Ureter (tissue), 1 donor: ENCODE measurements around the gene VASN. TPM values are rescaled to one million over a fixed set of nuclear protein-coding genes. Genes with fewer than 3 reads are reported as not detected.

Experiments
- DNase-seq: peaks from one replicate; pipeline ENCODE4 v3.0.0-alpha.2; 2020; ENCODE audit warnings: low spot score
- total RNA-seq: library from RNA; stranded (reverse); gene quantifications from one replicate; pipeline ENCODE4 v1.2.4, GENCODE V29; 2023
- donor health status: DM: yes; HTN: yes; CAD: no.

The VASN gene
- total RNA-seq, 1 donor from 2014 or later, result 13.4 TPM

DNA sequence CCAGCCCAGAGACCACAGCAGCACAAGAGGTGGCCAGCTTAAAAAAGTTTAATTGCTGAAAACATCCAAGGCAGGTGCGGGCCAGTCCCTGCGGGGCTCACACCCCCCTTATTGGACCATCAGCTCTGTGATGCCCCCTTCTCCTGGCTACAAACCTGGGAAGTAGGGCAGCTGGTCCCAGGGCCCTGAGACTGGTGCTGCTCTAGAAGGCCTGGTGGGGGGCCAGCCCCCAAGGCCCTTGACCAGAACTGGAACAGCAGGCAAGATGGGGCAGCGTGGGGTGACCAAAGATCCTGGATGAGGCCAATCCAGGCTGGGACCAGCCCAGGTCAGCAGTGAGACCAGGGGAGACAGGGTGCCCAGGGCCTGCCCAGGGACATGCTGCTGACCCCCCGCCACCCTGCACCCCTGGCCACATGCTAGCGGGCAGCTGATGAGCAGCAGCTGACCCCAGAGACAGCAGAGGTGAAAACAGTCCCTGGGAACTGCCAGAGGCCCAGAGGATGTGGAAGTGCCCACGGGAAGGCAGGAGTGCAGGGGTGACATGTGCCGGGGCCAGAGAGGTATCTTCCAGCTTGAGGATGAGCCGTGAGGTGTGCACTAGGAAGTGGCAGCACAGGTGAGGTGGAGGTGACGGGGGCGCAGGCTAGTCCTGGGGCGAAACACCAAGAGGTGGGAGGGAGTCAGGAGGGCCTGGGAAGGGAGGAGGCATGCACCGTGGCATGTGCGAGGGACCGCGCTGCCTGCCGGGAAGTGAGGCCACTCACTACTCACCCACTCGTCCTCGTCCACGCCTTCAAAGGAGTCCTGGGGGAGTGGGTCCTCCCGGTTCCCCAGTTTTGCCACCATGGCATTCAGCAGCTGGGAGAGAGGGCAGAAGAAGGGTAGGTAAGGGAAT lies 16.9 kb upstream of the VASN start:
- DNase-seq, result no peak

GRCh38 chr16:4356820-4357219 lies 14.8 kb upstream of the VASN start:
- DNase-seq, result no peak

DNA sequence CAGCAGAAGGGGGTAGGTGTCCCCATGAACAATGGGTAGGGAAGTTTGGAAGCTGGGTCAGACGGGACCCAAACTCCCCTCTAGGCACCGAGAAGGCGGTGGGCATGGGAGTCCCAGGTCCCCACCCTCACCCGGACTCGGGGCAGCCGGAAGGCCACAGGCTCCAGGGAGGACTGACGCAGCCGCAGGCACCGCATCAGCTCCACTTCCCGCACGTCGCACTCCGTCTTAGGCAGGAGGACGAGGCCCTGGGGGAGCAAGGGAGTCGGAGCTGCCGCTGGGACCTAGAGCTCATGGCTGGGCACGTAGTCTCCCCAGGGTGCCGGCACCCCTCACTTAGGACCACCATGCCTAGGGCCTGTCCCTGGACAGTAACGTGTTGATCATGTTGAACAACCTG lies 13.4 kb upstream of the VASN start:
- no peak for DNase-seq

GRCh38 chr16:4358831-4359561 lies 12.7 kb upstream of the VASN start:
- DNase-seq, result no peak

DNA sequence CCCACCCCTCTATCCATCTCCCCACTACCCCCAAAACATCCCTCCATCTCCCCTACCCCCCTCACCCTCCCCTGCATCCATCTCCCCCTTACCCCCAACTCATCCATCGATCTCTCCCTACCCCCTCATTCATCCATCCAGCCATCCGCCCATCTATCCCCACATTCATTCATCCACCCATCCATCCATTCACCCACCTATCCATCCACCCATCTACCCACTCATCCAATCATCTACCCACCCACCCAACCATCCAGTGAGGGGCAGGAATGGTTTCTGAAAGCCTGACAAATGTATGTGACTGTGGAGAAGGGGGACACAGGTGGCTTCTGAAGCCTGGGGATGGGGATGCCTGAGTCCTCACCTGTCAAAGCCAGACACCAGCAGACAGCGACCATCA lies 11.7 kb upstream of the VASN start:
- DNase-seq, result no peak

- DNase-seq, result no peak
Measured at GRCh38 chr16:4360538-4361021, 11.1 kb upstream of the VASN start.

- no peak for DNase-seq
Measured at GRCh38 chr16:4361033-4361943, 10.4 kb upstream of the VASN start.

GRCh38 chr16:4361944-4362311 lies 9.7 kb upstream of the VASN start:
- DNase-seq, result no peak

- DNase-seq, result no peak
Measured at GRCh38 chr16:4362476-4363135, 9.0 kb upstream of the VASN start.

- no peak for DNase-seq
Measured at GRCh38 chr16:4364196-4365013, 7.2 kb upstream of the VASN start.

DNA sequence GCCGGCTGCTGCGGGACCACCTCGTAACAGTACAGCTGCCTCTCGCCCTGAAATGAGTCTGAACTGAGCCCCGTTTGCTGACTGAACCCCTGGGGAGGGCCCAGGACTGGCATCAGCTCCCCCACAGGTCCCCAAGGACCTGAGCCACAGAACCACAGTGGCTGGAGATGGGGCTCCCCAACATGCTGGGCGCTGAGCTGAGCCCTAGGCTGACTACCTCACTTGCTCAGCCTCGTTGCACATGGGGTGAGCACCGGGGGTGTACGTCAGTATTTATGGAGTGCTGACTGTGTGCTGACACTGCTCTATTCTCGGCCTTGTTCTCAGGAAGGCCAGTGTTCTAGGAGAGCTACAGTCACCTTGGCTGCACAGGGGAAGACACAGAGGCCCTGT lies 6.6 kb upstream of the VASN start:
- DNase-seq, result no peak

- DNase-seq, result no peak
Measured at GRCh38 chr16:4365615-4366014, 6.0 kb upstream of the VASN start.

DNA sequence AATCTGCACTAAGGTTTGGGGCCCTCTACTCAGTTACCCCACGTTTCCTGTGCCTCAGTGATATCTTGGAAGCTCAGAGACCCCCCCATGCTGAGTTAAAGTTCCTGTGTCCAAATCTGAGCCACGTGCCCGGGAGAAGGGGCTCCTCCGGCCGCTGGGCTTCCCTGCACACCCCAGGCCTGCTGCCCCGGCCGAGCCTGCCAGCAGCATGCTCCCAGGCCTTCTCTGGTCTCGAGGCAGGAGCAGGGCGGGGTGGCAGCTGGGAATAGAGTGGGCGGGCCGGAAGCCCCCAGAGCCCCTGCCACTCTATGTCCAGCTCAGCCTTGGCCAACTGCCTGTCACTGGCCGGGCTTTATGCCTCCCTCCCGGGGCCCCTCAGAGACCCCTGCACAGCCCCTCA lies 5.6 kb upstream of the VASN start:
- no peak for DNase-seq

GRCh38 chr16:4367393-4367856 lies 4.2 kb upstream of the VASN start:
- DNase-seq, result no peak

DNA sequence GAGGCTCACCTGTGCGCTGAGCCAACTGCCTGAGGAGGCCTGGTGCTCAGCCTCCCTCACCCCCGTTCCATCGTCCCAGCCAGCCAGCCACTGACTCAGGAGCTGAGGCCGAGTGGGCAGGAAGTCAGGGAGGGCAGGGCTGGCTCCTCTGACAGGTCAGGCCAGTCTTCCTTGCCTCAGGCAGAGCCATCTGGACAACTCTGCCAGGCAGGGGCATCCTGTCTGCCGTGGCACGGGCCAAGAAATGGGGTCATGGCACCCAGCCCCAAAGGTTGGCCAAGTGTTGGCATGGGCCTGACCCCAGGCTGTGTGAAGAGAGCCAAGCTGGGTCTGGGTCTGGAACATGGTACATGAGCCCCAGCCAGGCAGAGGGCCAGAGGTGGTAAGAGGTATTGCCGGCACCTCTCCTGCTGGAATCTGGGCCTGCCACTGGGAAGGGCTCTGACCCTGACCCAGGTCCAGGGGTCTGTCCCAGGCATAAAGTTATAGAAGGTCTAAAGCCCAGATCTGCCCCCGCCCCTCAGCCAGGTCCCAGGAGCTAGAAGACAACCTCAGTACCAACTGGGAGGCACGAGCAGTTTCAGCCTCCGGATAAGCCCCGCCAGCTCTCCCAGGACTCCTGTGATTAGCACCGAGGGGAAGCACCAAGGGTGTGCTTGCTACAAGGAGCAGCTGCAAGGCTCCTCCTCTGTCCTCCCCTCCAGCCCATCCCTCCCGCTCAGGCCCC lies 2.5 kb upstream of the VASN start:
- DNase-seq, result no peak

DNA sequence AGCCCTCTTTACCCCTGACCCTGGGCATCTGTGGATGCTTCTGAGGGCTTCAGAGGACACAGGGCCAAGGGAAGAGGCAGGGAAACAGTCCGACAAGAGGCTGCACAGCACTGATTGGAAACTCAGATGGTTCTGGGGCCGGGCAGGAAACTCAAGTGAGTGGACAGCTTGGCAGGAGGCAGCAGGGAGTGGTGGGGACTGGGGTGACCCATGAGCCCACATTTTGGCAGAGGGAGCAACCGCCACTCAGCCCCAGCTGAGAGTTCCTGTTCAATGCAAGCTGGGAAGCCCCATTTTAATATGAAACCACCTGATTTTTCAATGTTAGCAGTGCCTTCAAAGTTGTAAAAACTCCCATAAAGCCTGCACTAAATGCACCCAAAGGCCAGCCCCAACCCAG lies 1.5 kb upstream of the VASN start:
- DNase-seq, result no peak

GRCh38 chr16:4370570-4371356 lies 885 bp upstream of the VASN start:
- peak; percentile 74 for DNase-seq

DNA sequence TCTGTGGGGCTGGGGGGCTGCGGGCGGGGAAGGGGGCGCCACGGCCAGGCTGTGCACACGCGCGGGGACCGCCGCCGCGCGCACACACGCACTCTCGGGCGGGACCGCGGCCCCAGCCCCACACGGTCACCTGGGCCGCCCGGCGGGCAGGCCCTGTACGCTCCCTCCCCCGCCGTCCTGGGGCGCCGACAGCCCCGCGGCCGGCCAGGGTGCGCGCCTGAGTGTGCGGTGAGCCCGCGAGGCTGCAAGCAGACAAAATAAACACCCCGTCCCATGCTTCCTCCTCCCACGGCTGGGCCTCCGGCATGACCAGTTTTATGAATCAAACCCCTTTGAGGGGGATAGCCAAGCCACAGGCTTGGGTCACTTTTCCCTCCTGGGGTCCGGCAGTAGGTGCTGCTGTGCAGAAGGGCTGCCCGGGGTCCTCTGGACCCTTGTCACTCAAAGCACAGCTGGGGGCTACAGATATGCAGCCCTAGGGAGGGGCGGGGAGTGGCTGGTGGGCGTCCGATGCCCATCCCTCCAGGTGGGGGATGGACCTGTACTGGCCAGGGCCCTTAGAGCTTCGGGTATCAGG lies 441 bp downstream of the VASN start:
- DNase-seq, result no peak
